Colonic mucosa (tissue), 4 donors: Measurements from ENCODE around the gene ISOC2. TPM values are rescaled to one million over a fixed set of nuclear protein-coding genes. Genes with fewer than 3 reads are reported as not detected.

ENCODE experiments used
- DNase-seq: peaks from one replicate; pipeline ENCODE4 v3.0.0-alpha.2; 2020
- H3K27ac ChIP-seq: fragments of 200-600 bp; one replicate; pipeline ENCODE4 v1.8.0; 2021
- H3K27me3 ChIP-seq: fragments of 200-600 bp; one replicate; pipeline ENCODE4 v1.8.0; 2021
- H3K36me3 ChIP-seq: fragments of 200-600 bp; one replicate; pipeline ENCODE4 v1.8.0; 2021
- H3K4me1 ChIP-seq: fragments of 200-600 bp; one replicate; pipeline ENCODE4 v1.8.0; 2021; ENCODE audit warnings: mild to moderate bottlenecking
- H3K4me3 ChIP-seq: fragments of 200-600 bp; one replicate; pipeline ENCODE4 v1.8.0; 2021
- H3K9ac ChIP-seq, 2 donors: one replicate each; pipeline ENCODE4 v1.7.0; 2013; ENCODE audit warnings: control low read depth in 2 of 2, low read depth in 2 of 2, low read length in 2 of 2
- H3K9me3 ChIP-seq: fragments of 200-600 bp; one replicate; pipeline ENCODE4 v1.8.0; 2021
- CTCF ChIP-seq: fragments of 200-600 bp; IDR thresholded peaks from one replicate; pipeline ENCODE4 v1.8.0; 2022; ENCODE audit warnings: antibody characterized with exemption, mild to moderate bottlenecking
- intact Hi-C: fragments of 100-400 bp; cut with DNase I; formaldehyde crosslinking; loops from one replicate; pipeline ENCODE4 v1.14.1; 2022
- total RNA-seq, 2 donors: library from RNA; stranded (reverse); fragmentation: NEBNext Ultra II Directional in 1 of 2; extraction: Animal tissue kit (Norgen Biotek cat#: 25700) in 1 of 2; gene quantifications; one replicate each; pipeline ENCODE4 v1.2.1, GENCODE V29; 2021
- donor health status: healthy.
- donor health status: DM: no; HTN: no; CAD: no.
- donor health status: DM: no; HTN: no; CAD: no.

ISOC2 gene
- total RNA-seq, 2 donors from 2014 or later = 89.8 to 132 TPM

- Histone ChIP-seq H3K27ac (no peak overlapping the region), H3K36me3 (no peaks in the 10 kb centered on the region), H3K9ac (no peak overlapping the region), H3K9me3 (no peaks in the 10 kb centered on the region), H3K4me3 (no peak overlapping the region), H3K4me1 (peaks cover 10% of the 10 kb centered on the region), H3K27me3 (no peaks in the 10 kb centered on the region)
- TF ChIP-seq CTCF = no peak
- intact Hi-C loops = no loop called here
- no peak for DNase-seq
These were observed 21.7 kb upstream of the ISOC2 start for GRCh38 chr19:55482967-55483705.

GRCh38 chr19:55482156-55482961 is 20.9 kb upstream of the ISOC2 start:
- Histone ChIP-seq H3K4me3 (no peak overlapping the region), H3K27me3 (no peaks in the 10 kb centered on the region), H3K36me3 (no peaks in the 10 kb centered on the region), H3K4me1 (peaks cover 10% of the 10 kb centered on the region), H3K9me3 (no peaks in the 10 kb centered on the region), H3K9ac (no peak overlapping the region), H3K27ac (no peak overlapping the region)
- intact Hi-C loops = no loop called here
- DNase-seq = no peak
- TF ChIP-seq CTCF = no peak

GRCh38 chr19:55481794-55482155 is 20.3 kb upstream of the ISOC2 start:
- Histone ChIP-seq H3K27ac (no peak overlapping the region), H3K9me3 (no peaks in the 10 kb centered on the region), H3K27me3 (no peaks in the 10 kb centered on the region), H3K9ac (no peak overlapping the region), H3K4me1 (peaks cover 10% of the 10 kb centered on the region), H3K4me3 (no peak overlapping the region), H3K36me3 (no peaks in the 10 kb centered on the region)
- TF ChIP-seq CTCF = no peak
- DNase-seq = no peak
- intact Hi-C loops = no loop called here

- intact Hi-C loops = no loop called here
- no peak for TF ChIP-seq CTCF
- no peaks in the 10 kb centered on the region for H3K36me3 ChIP-seq
- H3K27ac ChIP-seq = no peak overlapping the region
- H3K4me3 ChIP-seq = no peak overlapping the region
- DNase-seq = no peak
- no peak overlapping the region for H3K9ac ChIP-seq
- H3K4me1 ChIP-seq = peaks cover 10% of the 10 kb centered on the region
- H3K9me3 ChIP-seq = no peaks in the 10 kb centered on the region
- H3K27me3 ChIP-seq = no peaks in the 10 kb centered on the region
These were observed 19.8 kb upstream of the ISOC2 start for GRCh38 chr19:55481148-55481793.

- Histone ChIP-seq H3K4me1 (peaks cover 5% of the 10 kb centered on the region), H3K27ac (no peak overlapping the region), H3K27me3 (no peaks in the 10 kb centered on the region), H3K9me3 (no peaks in the 10 kb centered on the region), H3K36me3 (no peaks in the 10 kb centered on the region), H3K9ac (no peak overlapping the region), H3K4me3 (no peak overlapping the region)
- DNase-seq = no peak
- intact Hi-C loops = no loop called here
- TF ChIP-seq CTCF = no peak
These were observed 18.2 kb upstream of the ISOC2 start for GRCh38 chr19:55479451-55480230.
